Liver (tissue), 9 donors: Measurements from ENCODE around the gene LIPG. TPM values are rescaled to one million over a fixed set of nuclear protein-coding genes. Genes with fewer than 3 reads are reported as not detected.

Experiments
- DNase-seq: peaks from one replicate; pipeline ENCODE4 v3.0.0-alpha.2; 2017; ENCODE audit warnings: low spot score
- H3K27ac ChIP-seq, 2 donors: one replicate each; pipeline ENCODE4 v1.7.0; 2013; ENCODE audit warnings: inconsistent platforms in 2 of 2, low read length in 2 of 2, control low read depth in 1 of 2, low read depth in 1 of 2, mild to moderate bottlenecking in 1 of 2
- H3K27me3 ChIP-seq, 4 donors: one replicate each; pipeline versions ENCODE4 v1.6.1 to v1.7.0; 2013; ENCODE audit warnings: low read length in 3 of 4, inconsistent platforms in 1 of 4, mild to moderate bottlenecking in 1 of 4, moderate library complexity in 1 of 4; ENCODE audit not compliant: control insufficient read depth in 4 of 4, insufficient read depth in 4 of 4
- H3K36me3 ChIP-seq, 4 donors: one replicate each; pipeline versions ENCODE4 v1.6.1 to v1.7.0; 2013; ENCODE audit warnings: low read length in 3 of 4, mild to moderate bottlenecking in 3 of 4, low read depth in 1 of 4, moderate library complexity in 1 of 4; ENCODE audit not compliant: control insufficient read depth in 4 of 4, insufficient read depth in 3 of 4
- H3K4me1 ChIP-seq, 4 donors: one replicate each; pipeline versions ENCODE4 v1.6.1 to v1.7.0; 2013; ENCODE audit warnings: low read length in 3 of 4, mild to moderate bottlenecking in 3 of 4, moderate library complexity in 1 of 4; ENCODE audit not compliant: control insufficient read depth in 4 of 4, insufficient read depth in 4 of 4
- H3K4me3 ChIP-seq, 3 donors: one replicate each; pipeline versions ENCODE4 v1.6.1 to v1.7.0; 2013; ENCODE audit warnings: low read length in 3 of 3, control low read depth in 1 of 3, low read depth in 1 of 3, mild to moderate bottlenecking in 1 of 3
- H3K9ac ChIP-seq, 2 donors: one replicate each; pipeline ENCODE4 v1.7.0; 2013; ENCODE audit warnings: low read length in 2 of 2, mild to moderate bottlenecking in 2 of 2, moderate library complexity in 2 of 2, control low read depth in 1 of 2, low read depth in 1 of 2
- H3K9me3 ChIP-seq, 4 donors: one replicate each; pipeline versions ENCODE4 v1.6.1 to v1.7.0; 2013; ENCODE audit warnings: low read length in 3 of 4; ENCODE audit not compliant: control insufficient read depth in 4 of 4
- ATF3 ChIP-seq: IDR thresholded peaks from 2 replicates; pipeline ENCODE4 v1.6.1; 2016; ENCODE audit warnings: antibody characterized with exemption
- CTCF ChIP-seq: fragments of 150-350 bp; IDR thresholded peaks from 2 replicates; pipeline ENCODE4 v1.5.1; 2017; ENCODE audit warnings: improper control_type of control experiment, low read depth, low read length; ENCODE audit not compliant: missing input control
- EGR1 ChIP-seq, 2 donors: IDR thresholded peaks; 2 replicates each; pipeline ENCODE4 v1.6.1; 2016 to 2018; ENCODE audit warnings: antibody characterized with exemption in 2 of 2, low read depth in 2 of 2
- FOXA1 ChIP-seq: IDR thresholded peaks from 2 replicates; pipeline ENCODE4 v1.6.1; 2016; ENCODE audit warnings: antibody characterized with exemption
- FOXA2 ChIP-seq: IDR thresholded peaks from 2 replicates; pipeline ENCODE4 v1.6.1; 2016; ENCODE audit warnings: antibody characterized with exemption
- GABPA ChIP-seq, 2 donors: IDR thresholded peaks in 1 of 2; conservative IDR thresholded peaks in 1 of 2; 2 replicates each; pipeline ENCODE4 v1.6.1; 2016; ENCODE audit warnings: antibody characterized with exemption in 2 of 2, mild to moderate bottlenecking in 1 of 2, moderate library complexity in 1 of 2
- HNF4A ChIP-seq, 2 donors: conservative IDR thresholded peaks; 2 replicates each; pipeline ENCODE4 v1.6.1; 2016; ENCODE audit warnings: antibody characterized with exemption in 2 of 2, mild to moderate bottlenecking in 2 of 2
- HNF4G ChIP-seq: IDR thresholded peaks from 2 replicates; pipeline ENCODE4 v1.6.1; 2016; ENCODE audit warnings: antibody characterized with exemption
- MAX ChIP-seq: IDR thresholded peaks from 2 replicates; pipeline ENCODE4 v1.6.1; 2016; ENCODE audit warnings: antibody characterized with exemption
- NR2F2 ChIP-seq: IDR thresholded peaks from 2 replicates; pipeline ENCODE4 v1.6.1; 2016; ENCODE audit warnings: antibody characterized with exemption
- RAD21 ChIP-seq, 2 donors: IDR thresholded peaks; 2 replicates each; pipeline ENCODE4 v1.6.1; 2016; ENCODE audit warnings: antibody characterized with exemption in 2 of 2, mild to moderate bottlenecking in 2 of 2
- REST ChIP-seq: IDR thresholded peaks from 2 replicates; pipeline ENCODE4 v1.6.1; 2016; ENCODE audit warnings: antibody characterized with exemption, mild to moderate bottlenecking
- RXRA ChIP-seq, 2 donors: IDR thresholded peaks; 2 replicates each; pipeline ENCODE4 v1.6.1; 2017 to 2018; ENCODE audit warnings: antibody characterized with exemption in 2 of 2, mild to moderate bottlenecking in 1 of 2
- TAF1 ChIP-seq: conservative IDR thresholded peaks from 2 replicates; pipeline ENCODE4 v1.6.1; 2016; ENCODE audit warnings: antibody characterized with exemption, mild to moderate bottlenecking
- YY1 ChIP-seq: IDR thresholded peaks from 2 replicates; pipeline ENCODE4 v1.6.1; 2016; ENCODE audit warnings: antibody characterized with exemption, mild to moderate bottlenecking
- ZBTB33 ChIP-seq: IDR thresholded peaks from 2 replicates; pipeline ENCODE4 v1.6.1; 2016; ENCODE audit warnings: antibody characterized with exemption
- WGBS: extraction: QIAGEN DNeasy Blood & Tissue Kit; methylation state at CpG from one replicate; pipeline ENCODE4 v1.1.7; 2013; 5-methylcytosine and 5-hydroxymethylcytosine counted together
- polyA plus RNA-seq, 2 donors: library from polyadenylated mRNA; stranded (reverse) in 1 of 2; unstranded in 1 of 2; fragments of 200-250 nt in 1 of 2; fragments of >200 nt in 1 of 2; fragmentation: Nextera tagmentation in 1 of 2; extraction: Ambion mirVana in 1 of 2; gene quantifications; one replicate each; pipeline versions ENCODE4 v1.2.1 to v1.2.3, GENCODE V29; 2013 to 2015
- total RNA-seq, 2 donors: library from RNA; depleted of rRNA; stranded (reverse); fragments of >200 nt; gene quantifications; one replicate each; pipeline ENCODE4 v1.2.3, GENCODE V29; 2014
- donor health status: healthy.
- donor health status: healthy.
- donor health status: healthy.
- donor health status: healthy.
- donor health status: healthy.

Gene LIPG
- total and polyA plus RNA-seq, 4 donors: 2.8 to 150 (median 39.7) TPM

GRCh38 chr18:49647496-49648168 lies 85.8 kb downstream of the LIPG start:
- Histone ChIP-seq H3K27me3 (no peaks in the 10 kb centered on the region), H3K4me3 (no peak overlapping the region), H3K36me3 (no peaks in the 10 kb centered on the region), H3K9ac (no peak overlapping the region), H3K4me1 (peaks cover 4 to 35% (median 16%) of the 10 kb centered on the region in 4 donors), H3K27ac (no peak overlapping the region), H3K9me3 (no peaks in the 10 kb centered on the region)
- DNase-seq: no peak
- no peak for TF ChIP-seq RAD21 (IDR thresholded peaks at IDR 0.05)
- TF ChIP-seq REST: no peak
- TF ChIP-seq ZBTB33: no peak
- TF ChIP-seq GABPA (IDR thresholded peaks at IDR 0.05 in 1 of 2, conservative IDR thresholded peaks at IDR 0.05 in 1 of 2): no peak
- no peak for TF ChIP-seq ATF3
- TF ChIP-seq FOXA2: no peak
- no peak for TF ChIP-seq TAF1
- no peak for TF ChIP-seq NR2F2
- no peak for TF ChIP-seq MAX
- no peak for TF ChIP-seq CTCF
- no peak for TF ChIP-seq HNF4G
- no peak for TF ChIP-seq FOXA1
- WGBS: 88% methylated on average over 8 of the region's 8 CpGs

GRCh38 chr18:49648326-49648725 lies 86.5 kb downstream of the LIPG start:
- no peak for DNase-seq
- Histone ChIP-seq H3K4me3 (no peak overlapping the region), H3K36me3 (no peaks in the 10 kb centered on the region), H3K9me3 (no peaks in the 10 kb centered on the region), H3K27me3 (no peaks in the 10 kb centered on the region), H3K4me1 (peaks cover 5 to 42% (median 22%) of the 10 kb centered on the region in 4 donors), H3K9ac (no peak overlapping the region), H3K27ac (no peak overlapping the region)
- WGBS: 81% methylated on average over 5 of the region's 5 CpGs
- TF ChIP-seq REST (no peak), EGR1 (IDR thresholded peaks at IDR 0.05; ENCODE audit: low read depth in 2 of 2) (no peak), YY1 (no peak), CTCF (no peak), FOXA1 (no peak), RXRA (IDR thresholded peaks at IDR 0.05) (no peak), TAF1 (no peak), GABPA (IDR thresholded peaks at IDR 0.05 in 1 of 2, conservative IDR thresholded peaks at IDR 0.05 in 1 of 2) (no peak), NR2F2 (no peak), HNF4A (conservative IDR thresholded peaks at IDR 0.05) (no peak), HNF4G (no peak), RAD21 (IDR thresholded peaks at IDR 0.05) (no peak), ATF3 (no peak)
